Ectodermal cell (in vitro differentiated cells): Measurements from ENCODE around the gene DSCAM.

Experiments
- H3K27ac ChIP-seq: 2 replicates; pipeline ENCODE4 v1.7.0; 2013; ENCODE audit warnings: mild to moderate bottlenecking, low read depth, low read length; ENCODE audit not compliant: insufficient read depth, poor library complexity, severe bottlenecking
- H3K27me3 ChIP-seq: 2 replicates; pipeline ENCODE4 v1.7.0; 2013; ENCODE audit warnings: mild to moderate bottlenecking, low read length; ENCODE audit not compliant: insufficient read depth, control insufficient read depth, poor library complexity, severe bottlenecking
- H3K36me3 ChIP-seq: one replicate; pipeline ENCODE4 v1.7.0; 2013; ENCODE audit warnings: low read length; ENCODE audit not compliant: control insufficient read depth, insufficient read depth
- H3K4me1 ChIP-seq: one replicate; pipeline ENCODE4 v1.7.0; 2013; ENCODE audit warnings: low read length; ENCODE audit not compliant: control insufficient read depth, insufficient read depth
- H3K4me3 ChIP-seq: 2 replicates; pipeline ENCODE4 v1.7.0; 2013; ENCODE audit warnings: low read depth, low read length, control low read depth; ENCODE audit not compliant: insufficient read depth
- H3K9me3 ChIP-seq: 2 replicates; pipeline ENCODE4 v1.7.0; 2013; ENCODE audit warnings: mild to moderate bottlenecking, low read length, moderate library complexity; ENCODE audit not compliant: control insufficient read depth
- WGBS, 2 experiments: methylation state at CpG; one replicate each; pipeline ENCODE4 v1.1.7; 2013; ENCODE audit warnings: missing lambda C conversion rate in 2 of 2; 5-methylcytosine and 5-hydroxymethylcytosine counted together

Gene DSCAM

DNA sequence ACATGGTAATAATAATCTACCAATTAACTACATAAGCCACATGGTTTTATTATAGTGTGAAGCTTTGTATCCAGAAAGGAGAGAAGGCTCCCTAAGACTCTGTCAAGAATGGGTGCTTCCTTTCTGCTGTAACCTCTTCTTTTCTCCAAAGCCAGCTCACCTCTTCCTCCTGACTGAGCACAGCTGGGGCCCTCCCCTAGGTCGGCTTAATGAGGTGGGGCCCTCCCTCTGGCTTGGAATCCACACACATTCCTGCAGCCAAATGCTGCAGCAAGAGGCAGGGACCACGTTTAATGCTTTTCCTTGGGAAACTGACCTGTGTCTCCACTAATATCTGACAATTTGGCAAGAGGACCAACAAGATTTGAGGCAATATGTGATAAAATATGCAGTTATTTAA is 94.8 kb downstream of the DSCAM start:
- Histone ChIP-seq H3K9me3 (no peaks in the 10 kb centered on the region), H3K27me3 (no peaks in the 10 kb centered on the region), H3K27ac (no peak overlapping the region), H3K36me3 (no peaks in the 10 kb centered on the region), H3K4me1 (peaks cover 3% of the 10 kb centered on the region), H3K4me3 (no peak overlapping the region)
- 11 to 14% methylated on average over 2 of the region's 2 CpGs for WGBS, 2 experiments

DNA sequence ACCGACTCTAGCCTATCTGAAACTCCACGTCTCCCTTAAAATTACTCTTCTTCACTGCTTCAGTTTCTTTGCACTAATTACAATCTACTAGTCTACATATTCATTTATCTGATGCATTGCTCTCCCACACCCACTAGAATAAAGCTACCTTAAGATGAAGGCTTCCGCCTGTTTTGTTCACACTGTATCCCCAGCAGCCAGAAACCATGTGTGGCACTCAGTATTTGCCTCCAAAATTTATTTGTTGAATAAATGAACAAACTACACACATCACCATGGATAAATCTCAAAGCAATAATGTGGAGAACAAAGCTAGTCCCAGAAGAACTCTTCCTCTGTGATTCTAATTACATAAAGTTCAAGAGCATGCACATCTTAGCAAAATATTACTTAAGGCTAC is 95.7 kb downstream of the DSCAM start:
- Histone ChIP-seq H3K36me3 (no peaks in the 10 kb centered on the region), H3K4me1 (peaks cover 3% of the 10 kb centered on the region), H3K9me3 (no peaks in the 10 kb centered on the region), H3K27ac (no peak overlapping the region), H3K4me3 (no peak overlapping the region), H3K27me3 (no peaks in the 10 kb centered on the region)
- WGBS, 2 experiments, result 89% methylated on average over 3 of the region's 3 CpGs

DNA sequence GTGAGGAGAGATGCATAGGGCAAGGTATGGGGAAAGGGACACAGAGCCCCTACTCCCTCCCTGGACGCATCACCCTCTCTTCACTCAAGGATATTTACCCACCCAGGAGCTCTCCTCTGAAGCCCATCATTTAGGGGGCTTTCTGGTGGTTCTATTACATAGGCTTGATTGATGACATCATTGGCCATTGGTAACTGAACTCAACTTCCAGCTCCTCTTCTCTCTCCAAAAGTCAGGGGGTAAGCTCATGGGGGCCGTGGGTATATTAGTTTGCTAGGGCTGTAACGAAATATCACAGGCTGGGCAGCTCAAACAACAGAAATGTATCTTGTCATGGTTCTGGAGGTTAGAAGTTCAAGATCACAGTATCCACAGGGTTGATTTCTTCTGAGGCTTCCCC is 110.8 kb downstream of the DSCAM start:
- Histone ChIP-seq H3K36me3 (no peaks in the 10 kb centered on the region), H3K9me3 (no peaks in the 10 kb centered on the region), H3K4me1 (no peaks in the 10 kb centered on the region), H3K27ac (no peak overlapping the region), H3K4me3 (no peak overlapping the region), H3K27me3 (no peaks in the 10 kb centered on the region)
- WGBS, 2 experiments, result 83 to 89% methylated on average over 3 of the region's 3 CpGs

GRCh38 chr21:40733024-40733397 is 113.9 kb downstream of the DSCAM start:
- H3K36me3 ChIP-seq, result no peaks in the 10 kb centered on the region
- H3K27ac ChIP-seq, result no peak overlapping the region
- H3K9me3 ChIP-seq, result no peaks in the 10 kb centered on the region
- no peak overlapping the region for H3K4me3 ChIP-seq
- WGBS, 2 experiments, result 93 to 97% methylated on average over 3 of the region's 3 CpGs
- no peaks in the 10 kb centered on the region for H3K27me3 ChIP-seq
- no peaks in the 10 kb centered on the region for H3K4me1 ChIP-seq

- Histone ChIP-seq H3K4me1 (no peaks in the 10 kb centered on the region), H3K27me3 (no peaks in the 10 kb centered on the region), H3K27ac (no peak overlapping the region), H3K36me3 (no peaks in the 10 kb centered on the region), H3K9me3 (no peaks in the 10 kb centered on the region), H3K4me3 (no peak overlapping the region)
- 99 to 100% methylated on average over 4 of the region's 4 CpGs for WGBS, 2 experiments
Observed at GRCh38 chr21:40732253-40733023, 114.5 kb downstream of the DSCAM start.

DNA sequence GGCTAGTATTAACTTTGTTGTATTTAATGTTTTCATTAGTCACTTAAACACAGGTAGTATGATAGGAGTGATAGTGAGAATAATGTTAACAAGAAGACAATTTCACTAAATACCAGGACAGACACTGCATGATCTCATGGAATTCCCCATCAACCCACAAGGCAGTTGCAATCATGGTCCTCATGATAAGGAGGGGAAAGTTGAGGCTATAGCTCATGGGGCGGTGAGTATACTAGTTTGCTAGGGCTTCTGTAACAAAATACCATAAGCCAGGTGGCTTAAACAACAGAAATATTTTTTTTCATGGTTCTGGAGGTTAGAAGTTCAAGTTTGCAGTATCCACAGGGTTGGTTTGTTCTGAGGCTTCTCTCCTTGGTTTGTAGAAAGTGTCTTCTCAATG is 115.8 kb downstream of the DSCAM start:
- 100% methylated on average over 1 of the region's 1 CpG for WGBS, 2 experiments
- Histone ChIP-seq H3K4me1 (no peaks in the 10 kb centered on the region), H3K9me3 (no peaks in the 10 kb centered on the region), H3K27ac (no peak overlapping the region), H3K27me3 (no peaks in the 10 kb centered on the region), H3K4me3 (no peak overlapping the region), H3K36me3 (no peaks in the 10 kb centered on the region)

DNA sequence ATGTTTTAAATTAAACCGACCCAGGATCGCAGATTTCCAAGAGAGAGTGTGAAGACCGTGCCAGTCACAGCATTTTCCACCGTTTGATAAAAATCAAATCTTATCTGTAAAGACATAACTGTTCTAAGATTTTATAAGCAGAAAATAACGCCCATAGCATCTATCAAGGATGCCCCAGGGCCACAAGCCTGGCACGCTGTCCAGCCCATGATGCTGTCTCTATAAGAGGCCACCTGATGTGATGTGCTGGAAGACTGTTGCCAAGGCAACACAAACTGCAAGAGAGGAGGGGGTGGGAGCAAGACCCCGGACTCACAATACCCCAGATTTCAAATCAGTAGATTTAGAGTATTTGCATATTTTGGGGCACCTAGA is 116.5 kb downstream of the DSCAM start:
- H3K27ac ChIP-seq, result no peak overlapping the region
- WGBS, 2 experiments, result 91 to 94% methylated on average over 6 to 7 of the region's 7 CpGs
- no peaks in the 10 kb centered on the region for H3K9me3 ChIP-seq
- H3K4me3 ChIP-seq, result no peak overlapping the region
- no peaks in the 10 kb centered on the region for H3K27me3 ChIP-seq
- no peaks in the 10 kb centered on the region for H3K4me1 ChIP-seq
- H3K36me3 ChIP-seq, result no peaks in the 10 kb centered on the region

- no peaks in the 10 kb centered on the region for H3K9me3 ChIP-seq
- H3K27me3 ChIP-seq, result no peaks in the 10 kb centered on the region
- H3K4me3 ChIP-seq, result no peak overlapping the region
- H3K4me1 ChIP-seq, result no peaks in the 10 kb centered on the region
- WGBS, 2 experiments, result 94 to 96% methylated on average over 8 of the region's 8 CpGs
- H3K36me3 ChIP-seq, result no peaks in the 10 kb centered on the region
- H3K27ac ChIP-seq, result no peak overlapping the region
Observed at GRCh38 chr21:40729761-40730425, 117.1 kb downstream of the DSCAM start.

GRCh38 chr21:40723966-40724365 is 123.0 kb downstream of the DSCAM start:
- H3K27me3 ChIP-seq, result no peaks in the 10 kb centered on the region
- no peaks in the 10 kb centered on the region for H3K36me3 ChIP-seq
- H3K4me3 ChIP-seq, result no peak overlapping the region
- WGBS, 2 experiments, result 92 to 96% methylated on average over 5 of the region's 5 CpGs
- H3K27ac ChIP-seq, result no peak overlapping the region
- H3K9me3 ChIP-seq, result no peaks in the 10 kb centered on the region
- H3K4me1 ChIP-seq, result no peaks in the 10 kb centered on the region

GRCh38 chr21:40723317-40723716 is 123.6 kb downstream of the DSCAM start:
- WGBS, 2 experiments, result 89 to 97% methylated on average over 2 of the region's 2 CpGs
- Histone ChIP-seq H3K4me3 (no peak overlapping the region), H3K36me3 (no peaks in the 10 kb centered on the region), H3K4me1 (no peaks in the 10 kb centered on the region), H3K9me3 (no peaks in the 10 kb centered on the region), H3K27me3 (no peaks in the 10 kb centered on the region), H3K27ac (no peak overlapping the region)
